ENCODE data around the gene IL22RA2.

The IL22RA2 gene

DNA sequence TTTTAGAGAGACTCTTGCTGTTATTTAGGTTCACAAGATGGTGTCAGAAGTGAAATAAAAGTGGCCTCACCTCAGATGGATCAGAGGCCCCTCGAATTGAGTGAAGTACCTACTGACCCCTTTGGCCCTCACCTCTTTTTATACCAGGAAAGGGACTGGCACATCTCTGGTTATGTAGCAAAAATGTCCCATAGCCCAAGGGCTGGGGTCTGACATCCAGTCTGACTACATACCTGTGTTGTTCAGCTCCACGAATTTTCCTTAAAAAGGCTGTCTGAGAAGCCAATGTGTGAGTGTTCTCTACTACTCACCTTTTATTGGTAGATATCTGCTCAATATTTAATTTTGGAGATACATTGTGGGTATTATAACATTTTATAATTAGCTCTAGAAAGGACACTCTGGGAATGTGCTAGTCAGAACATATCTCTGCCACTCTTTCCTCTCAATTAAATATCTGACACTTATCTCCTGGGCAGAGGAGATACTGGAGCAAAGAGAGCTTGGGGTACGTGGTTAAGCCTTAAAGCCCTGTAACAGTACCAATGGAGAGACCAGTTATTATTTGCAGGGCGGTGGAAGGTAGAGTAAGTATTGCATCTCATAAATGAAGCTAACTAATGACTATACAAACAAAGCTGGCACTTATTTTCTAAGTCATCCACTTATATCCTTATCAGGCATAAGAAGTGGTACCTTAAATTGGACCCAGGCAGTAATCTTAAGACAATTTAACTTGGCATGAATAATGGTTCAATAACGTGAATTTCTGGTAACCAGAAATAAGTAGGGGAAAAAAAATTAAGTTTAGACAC lies 20.0 kb upstream of the IL22RA2 start (continued):
- TF ChIP-seq, protein P1, sequence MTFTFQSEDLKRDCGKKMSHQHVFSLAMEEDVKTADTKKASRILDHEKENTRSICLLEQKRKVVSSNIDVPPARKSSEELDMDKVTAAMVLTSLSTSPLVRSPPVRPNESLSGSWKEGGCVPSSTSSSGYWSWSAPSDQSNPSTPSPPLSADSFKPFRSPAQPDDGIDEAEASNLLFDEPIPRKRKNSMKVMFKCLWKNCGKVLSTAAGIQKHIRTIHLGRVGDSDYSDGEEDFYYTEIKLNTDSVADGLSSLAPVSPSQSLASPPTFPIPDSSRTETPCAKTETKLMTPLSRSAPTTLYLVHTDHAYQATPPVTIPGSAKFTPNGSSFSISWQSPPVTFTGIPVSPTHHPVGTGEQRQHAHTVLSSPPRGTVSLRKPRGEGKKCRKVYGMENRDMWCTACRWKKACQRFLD (tag by site-specific recombination; IDR thresholded peaks at IDR 0.05) = no peak
- TF ChIP-seq, protein P2, sequence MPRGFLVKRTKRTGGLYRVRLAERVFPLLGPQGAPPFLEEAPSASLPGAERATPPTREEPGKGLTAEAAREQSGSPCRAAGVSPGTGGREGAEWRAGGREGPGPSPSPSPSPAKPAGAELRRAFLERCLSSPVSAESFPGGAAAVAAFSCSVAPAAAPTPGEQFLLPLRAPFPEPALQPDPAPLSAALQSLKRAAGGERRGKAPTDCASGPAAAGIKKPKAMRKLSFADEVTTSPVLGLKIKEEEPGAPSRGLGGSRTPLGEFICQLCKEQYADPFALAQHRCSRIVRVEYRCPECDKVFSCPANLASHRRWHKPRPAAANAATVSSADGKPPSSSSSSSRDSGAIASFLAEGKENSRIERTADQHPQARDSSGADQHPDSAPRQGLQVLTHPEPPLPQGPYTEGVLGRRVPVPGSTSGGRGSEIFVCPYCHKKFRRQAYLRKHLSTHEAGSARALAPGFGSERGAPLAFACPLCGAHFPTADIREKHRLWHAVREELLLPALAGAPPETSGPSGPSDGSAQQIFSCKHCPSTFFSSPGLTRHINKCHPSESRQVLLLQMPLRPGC (tag by site-specific recombination; IDR thresholded peaks at IDR 0.05) = no peak
- TF ChIP-seq, protein P3, sequence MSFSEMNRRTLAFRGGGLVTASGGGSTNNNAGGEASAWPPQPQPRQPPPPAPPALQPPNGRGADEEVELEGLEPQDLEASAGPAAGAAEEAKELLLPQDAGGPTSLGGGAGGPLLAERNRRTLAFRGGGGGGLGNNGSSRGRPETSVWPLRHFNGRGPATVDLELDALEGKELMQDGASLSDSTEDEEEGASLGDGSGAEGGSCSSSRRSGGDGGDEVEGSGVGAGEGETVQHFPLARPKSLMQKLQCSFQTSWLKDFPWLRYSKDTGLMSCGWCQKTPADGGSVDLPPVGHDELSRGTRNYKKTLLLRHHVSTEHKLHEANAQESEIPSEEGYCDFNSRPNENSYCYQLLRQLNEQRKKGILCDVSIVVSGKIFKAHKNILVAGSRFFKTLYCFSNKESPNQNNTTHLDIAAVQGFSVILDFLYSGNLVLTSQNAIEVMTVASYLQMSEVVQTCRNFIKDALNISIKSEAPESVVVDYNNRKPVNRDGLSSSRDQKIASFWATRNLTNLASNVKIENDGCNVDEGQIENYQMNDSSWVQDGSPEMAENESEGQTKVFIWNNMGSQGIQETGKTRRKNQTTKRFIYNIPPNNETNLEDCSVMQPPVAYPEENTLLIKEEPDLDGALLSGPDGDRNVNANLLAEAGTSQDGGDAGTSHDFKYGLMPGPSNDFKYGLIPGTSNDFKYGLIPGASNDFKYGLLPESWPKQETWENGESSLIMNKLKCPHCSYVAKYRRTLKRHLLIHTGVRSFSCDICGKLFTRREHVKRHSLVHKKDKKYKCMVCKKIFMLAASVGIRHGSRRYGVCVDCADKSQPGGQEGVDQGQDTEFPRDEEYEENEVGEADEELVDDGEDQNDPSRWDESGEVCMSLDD (tag by site-specific recombination; IDR thresholded peaks at IDR 0.05) = no peak
- no peak for TF ChIP-seq ZEB2 (tag by site-specific recombination; IDR thresholded peaks at IDR 0.05)
- no peak for TF ChIP-seq ZNF530 (tag by site-specific recombination; IDR thresholded peaks at IDR 0.05; ENCODE audit: low read depth)
- TF ChIP-seq OSR2 (tag by site-specific recombination; IDR thresholded peaks at IDR 0.05) = no peak
- no peak for TF ChIP-seq KLF1 (tag by site-specific recombination; IDR thresholded peaks at IDR 0.05)

DNA sequence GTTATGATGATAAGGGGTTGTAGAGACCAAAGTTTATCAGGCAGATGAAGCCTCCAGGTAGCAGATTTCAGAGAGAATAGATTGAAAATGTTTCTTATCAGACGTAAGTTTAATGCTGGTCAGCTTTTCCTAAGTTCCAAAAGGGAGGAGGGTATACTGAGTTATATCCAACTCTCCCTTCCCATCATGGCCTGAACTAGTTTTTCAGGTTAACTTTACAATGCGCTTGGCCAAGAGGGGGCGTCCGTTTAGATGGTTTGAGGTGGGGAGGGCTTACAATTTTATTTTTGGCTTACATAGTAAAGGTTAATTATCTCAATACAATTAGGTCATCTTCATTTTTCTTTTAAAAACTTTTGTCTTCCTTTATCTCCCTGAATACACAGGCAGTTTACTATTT lies 19.4 kb upstream of the IL22RA2 start:
- H3K9me3 ChIP-seq (ENCODE audit: control insufficient read depth, insufficient read depth, low read depth, low read length) = no peaks in the 10 kb centered on the region
- H3K36me3 ChIP-seq (ENCODE audit: control insufficient read depth in 2 of 2, insufficient read depth in 1 of 2, low read length in 2 of 2) = peaks cover 3 to 4% of the 10 kb centered on the region in 2 experiments; a peak in 2 of 3 replicates
- H3K27ac ChIP-seq (ENCODE audit: extremely low read depth, low read depth, low read length) = no peak overlapping the region
- H3K4me1 ChIP-seq (ENCODE audit: control insufficient read depth, insufficient read depth, low read length) = no peaks in the 10 kb centered on the region
- TF ChIP-seq, protein P4, sequence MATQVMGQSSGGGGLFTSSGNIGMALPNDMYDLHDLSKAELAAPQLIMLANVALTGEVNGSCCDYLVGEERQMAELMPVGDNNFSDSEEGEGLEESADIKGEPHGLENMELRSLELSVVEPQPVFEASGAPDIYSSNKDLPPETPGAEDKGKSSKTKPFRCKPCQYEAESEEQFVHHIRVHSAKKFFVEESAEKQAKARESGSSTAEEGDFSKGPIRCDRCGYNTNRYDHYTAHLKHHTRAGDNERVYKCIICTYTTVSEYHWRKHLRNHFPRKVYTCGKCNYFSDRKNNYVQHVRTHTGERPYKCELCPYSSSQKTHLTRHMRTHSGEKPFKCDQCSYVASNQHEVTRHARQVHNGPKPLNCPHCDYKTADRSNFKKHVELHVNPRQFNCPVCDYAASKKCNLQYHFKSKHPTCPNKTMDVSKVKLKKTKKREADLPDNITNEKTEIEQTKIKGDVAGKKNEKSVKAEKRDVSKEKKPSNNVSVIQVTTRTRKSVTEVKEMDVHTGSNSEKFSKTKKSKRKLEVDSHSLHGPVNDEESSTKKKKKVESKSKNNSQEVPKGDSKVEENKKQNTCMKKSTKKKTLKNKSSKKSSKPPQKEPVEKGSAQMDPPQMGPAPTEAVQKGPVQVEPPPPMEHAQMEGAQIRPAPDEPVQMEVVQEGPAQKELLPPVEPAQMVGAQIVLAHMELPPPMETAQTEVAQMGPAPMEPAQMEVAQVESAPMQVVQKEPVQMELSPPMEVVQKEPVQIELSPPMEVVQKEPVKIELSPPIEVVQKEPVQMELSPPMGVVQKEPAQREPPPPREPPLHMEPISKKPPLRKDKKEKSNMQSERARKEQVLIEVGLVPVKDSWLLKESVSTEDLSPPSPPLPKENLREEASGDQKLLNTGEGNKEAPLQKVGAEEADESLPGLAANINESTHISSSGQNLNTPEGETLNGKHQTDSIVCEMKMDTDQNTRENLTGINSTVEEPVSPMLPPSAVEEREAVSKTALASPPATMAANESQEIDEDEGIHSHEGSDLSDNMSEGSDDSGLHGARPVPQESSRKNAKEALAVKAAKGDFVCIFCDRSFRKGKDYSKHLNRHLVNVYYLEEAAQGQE (tag by site-specific recombination; IDR thresholded peaks at IDR 0.05) = no peak
- TF ChIP-seq ZNF391 (tag by site-specific recombination; IDR thresholded peaks at IDR 0.05; ENCODE audit: borderline replicate concordance, low read depth) (no peak), ZNF404 (tag by site-specific recombination; IDR thresholded peaks at IDR 0.05) (no peak), ZNF433 (tag by site-specific recombination; IDR thresholded peaks at IDR 0.05; ENCODE audit: low read depth) (no peak)
- TF ChIP-seq, protein P5, sequence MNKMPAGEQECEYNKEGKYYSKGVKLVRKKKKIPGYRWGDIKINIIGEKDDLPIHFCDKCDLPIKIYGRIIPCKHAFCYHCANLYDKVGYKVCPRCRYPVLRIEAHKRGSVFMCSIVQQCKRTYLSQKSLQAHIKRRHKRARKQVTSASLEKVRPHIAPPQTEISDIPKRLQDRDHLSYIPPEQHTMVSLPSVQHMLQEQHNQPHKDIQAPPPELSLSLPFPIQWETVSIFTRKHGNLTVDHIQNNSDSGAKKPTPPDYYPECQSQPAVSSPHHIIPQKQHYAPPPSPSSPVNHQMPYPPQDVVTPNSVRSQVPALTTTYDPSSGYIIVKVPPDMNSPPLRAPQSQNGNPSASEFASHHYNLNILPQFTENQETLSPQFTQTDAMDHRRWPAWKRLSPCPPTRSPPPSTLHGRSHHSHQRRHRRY (tag by site-specific recombination; IDR thresholded peaks at IDR 0.05) = no peak
- ChIA-PET POLR2A (no interaction called here), CTCF (interaction anchor here (0.5 to 1.3 kb wide), 2 partner anchors 9 to 116 kb away, joined by 3 to 4 read pairs; no protein-coding TSS in a partner anchor)
- no peak overlapping the region for H3K4me3 ChIP-seq (ENCODE audit: low read depth, low read length)
